Testis (tissue), 2 donors: ENCODE results near the gene SH3D21.

Experiments
- POLR2A ChIP-seq: fragments of 450-650 bp; IDR thresholded peaks from one replicate; pipeline ENCODE4 v1.6.1; 2017; ENCODE audit warnings: antibody characterized with exemption, mild to moderate bottlenecking, moderate library complexity
- TF ChIP-seq, protein P1 (sequence below), 3 experiments: fragments of 450-650 bp in 2 of 3; fragments of 200-600 bp in 1 of 3; sonication (generic) in 1 of 3; IDR thresholded peaks; one replicate each; pipeline ENCODE4 v1.5.1; 2016 to 2019; ENCODE audit warnings: antibody characterized with exemption in 3 of 3, mild to moderate bottlenecking in 2 of 3, moderate library complexity in 1 of 3

DNA sequence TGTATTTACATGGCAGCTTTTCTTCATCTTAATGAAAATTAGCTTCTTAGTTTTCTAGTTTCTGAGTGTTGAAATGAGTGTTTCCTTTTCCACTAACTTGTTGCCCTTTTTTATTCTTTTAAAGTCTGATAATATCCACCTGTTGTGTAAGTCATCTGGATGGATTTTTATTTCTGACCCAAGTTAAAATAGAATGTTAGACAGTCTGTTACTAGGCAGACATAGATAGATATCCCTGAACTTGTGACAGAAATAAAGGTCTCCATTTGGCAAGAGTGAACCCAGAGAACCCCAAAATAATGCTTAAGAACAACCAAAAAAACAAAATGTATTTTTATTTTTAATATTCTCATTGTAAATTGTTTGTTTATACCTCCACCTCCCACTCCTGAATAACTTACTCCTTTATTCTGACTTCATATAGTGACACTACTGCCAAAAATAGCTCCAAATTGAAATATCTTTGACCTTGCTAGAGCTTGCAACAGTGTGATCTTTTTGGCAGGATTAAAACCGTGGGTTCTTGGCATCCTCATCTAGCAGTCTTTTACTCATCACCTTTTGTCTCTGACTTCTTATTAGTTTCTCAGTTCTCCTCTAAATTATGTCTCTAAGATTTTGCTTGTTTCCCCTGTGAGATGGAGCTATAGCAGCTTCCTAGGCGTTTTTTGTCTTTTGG is 26.9 kb upstream of the SH3D21 start:
- TF ChIP-seq, protein P1, sequence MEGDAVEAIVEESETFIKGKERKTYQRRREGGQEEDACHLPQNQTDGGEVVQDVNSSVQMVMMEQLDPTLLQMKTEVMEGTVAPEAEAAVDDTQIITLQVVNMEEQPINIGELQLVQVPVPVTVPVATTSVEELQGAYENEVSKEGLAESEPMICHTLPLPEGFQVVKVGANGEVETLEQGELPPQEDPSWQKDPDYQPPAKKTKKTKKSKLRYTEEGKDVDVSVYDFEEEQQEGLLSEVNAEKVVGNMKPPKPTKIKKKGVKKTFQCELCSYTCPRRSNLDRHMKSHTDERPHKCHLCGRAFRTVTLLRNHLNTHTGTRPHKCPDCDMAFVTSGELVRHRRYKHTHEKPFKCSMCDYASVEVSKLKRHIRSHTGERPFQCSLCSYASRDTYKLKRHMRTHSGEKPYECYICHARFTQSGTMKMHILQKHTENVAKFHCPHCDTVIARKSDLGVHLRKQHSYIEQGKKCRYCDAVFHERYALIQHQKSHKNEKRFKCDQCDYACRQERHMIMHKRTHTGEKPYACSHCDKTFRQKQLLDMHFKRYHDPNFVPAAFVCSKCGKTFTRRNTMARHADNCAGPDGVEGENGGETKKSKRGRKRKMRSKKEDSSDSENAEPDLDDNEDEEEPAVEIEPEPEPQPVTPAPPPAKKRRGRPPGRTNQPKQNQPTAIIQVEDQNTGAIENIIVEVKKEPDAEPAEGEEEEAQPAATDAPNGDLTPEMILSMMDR (IDR thresholded peaks at IDR 0.05) = no peak
- no peak for TF ChIP-seq POLR2A
